SU-DHL-6 (cell line): ENCODE data around the gene RPGRIP1.
"Not testable (repeated sequence)": the region's sequence is repeated elsewhere in the genome, so short reads cannot be mapped to it uniquely, and the experiment has no call there.

ENCODE experiments used
- H2AFZ ChIP-seq: fragments of 200-600 bp; sonication (generic); 2 replicates; pipeline ENCODE4 v1.6.1; 2014; ENCODE audit warnings: low read depth, mild to moderate bottlenecking, moderate library complexity, mixed read lengths, antibody characterized with exemption, low read length; ENCODE audit not compliant: severe bottlenecking
- H3F3A ChIP-seq: fragments of 200-600 bp; shearing (Covaris generic); 2 replicates; pipeline ENCODE4 v1.6.0; 2016; ENCODE audit warnings: antibody characterized with exemption, mild to moderate bottlenecking; ENCODE audit not compliant: insufficient read depth
- H3K27ac ChIP-seq: fragments of 200-600 bp; sonication (generic); 2 replicates; pipeline ENCODE4 v1.5.1; 2016; ENCODE audit warnings: low read depth, mild to moderate bottlenecking, low read length, moderate library complexity, mixed read lengths
- H3K27me3 ChIP-seq: fragments of 200-600 bp; sonication (generic), shearing (Covaris generic); 2 replicates; pipeline ENCODE4 v1.6.0; 2014; ENCODE audit warnings: mild to moderate bottlenecking, low read length
- H3K36me3 ChIP-seq: fragments of 200-600 bp; sonication (generic); 2 replicates; pipeline ENCODE4 v1.6.1; 2014; ENCODE audit warnings: mild to moderate bottlenecking, low read length, mixed read lengths
- H3K4me2 ChIP-seq: fragments of 300-600, 200-600 bp; shearing (Covaris generic), sonication (generic); 2 replicates; pipeline ENCODE4 v1.6.0; 2014; ENCODE audit warnings: low read length, low read depth, mild to moderate bottlenecking; ENCODE audit not compliant: poor library complexity, severe bottlenecking
- H3K4me3 ChIP-seq: fragments of 200-600 bp; sonication (generic); 2 replicates; pipeline ENCODE4 v1.5.1; 2014; ENCODE audit warnings: antibody characterized with exemption, low read length, mild to moderate bottlenecking, mixed read lengths; ENCODE audit not compliant: insufficient read depth, poor library complexity, severe bottlenecking
- H3K79me2 ChIP-seq: fragments of 200-600 bp; sonication (generic); 2 replicates; pipeline ENCODE4 v1.6.1; 2014; ENCODE audit warnings: mild to moderate bottlenecking, low read length, moderate library complexity; ENCODE audit not compliant: insufficient read depth
- H3K9ac ChIP-seq: fragments of 200-600 bp; sonication (generic); 2 replicates; pipeline ENCODE4 v1.7.0; 2014; ENCODE audit warnings: mild to moderate bottlenecking, low read length
- H3K9me2 ChIP-seq: fragments of 200-600 bp; sonication (generic); replicated peaks from 2 replicates; pipeline ENCODE4 v1.6.1; 2014; ENCODE audit warnings: low read length; ENCODE audit not compliant: insufficient read depth
- H3K9me3 ChIP-seq: fragments of 200-600 bp; sonication (generic); 2 replicates; pipeline ENCODE4 v1.6.1; 2014; ENCODE audit warnings: low read length, mixed read lengths; ENCODE audit not compliant: insufficient read depth
- H4K20me1 ChIP-seq: fragments of 200-600 bp; sonication (generic); 2 replicates; pipeline ENCODE4 v1.6.1; 2014; ENCODE audit warnings: low read depth, mild to moderate bottlenecking, antibody characterized with exemption, low read length, moderate library complexity, mixed read lengths
- CTCF ChIP-seq: fragments of 200-600 bp; sonication (generic); IDR thresholded peaks from one replicate; pipeline ENCODE4 v1.5.1; 2017; ENCODE audit warnings: antibody characterized with exemption, mild to moderate bottlenecking, low read length, moderate library complexity; ENCODE audit not compliant: insufficient read depth, poor library complexity, severe bottlenecking
- EZH2phosphoT487 ChIP-seq: fragments of 200-600 bp; sonication (generic), shearing (Covaris generic); conservative IDR thresholded peaks from 2 replicates; pipeline ENCODE4 v1.6.1; 2018; ENCODE audit warnings: mild to moderate bottlenecking, antibody characterized with exemption, low read length, moderate library complexity, mixed read lengths

RPGRIP1 gene

DNA sequence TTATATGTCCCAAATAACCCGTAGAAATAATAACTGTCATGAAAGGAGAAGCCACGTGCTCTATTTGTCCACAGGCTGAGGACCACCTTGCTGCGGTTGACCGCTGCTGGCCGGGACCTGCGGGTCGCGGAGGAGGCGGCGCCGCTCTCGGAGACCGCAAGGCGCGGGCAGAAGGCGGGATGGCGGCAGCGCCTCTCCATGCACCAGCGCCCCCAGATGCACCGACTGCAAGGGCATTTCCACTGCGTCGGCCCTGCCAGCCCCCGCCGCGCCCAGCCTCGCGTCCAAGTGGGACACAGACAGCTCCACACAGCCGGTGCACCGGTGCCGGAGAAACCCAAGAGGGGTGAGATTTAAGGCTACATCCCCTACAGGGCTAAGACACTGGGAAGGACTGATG lies 21.0 kb downstream of the RPGRIP1 start:
- TF ChIP-seq EZH2phosphoT487 (no peak), CTCF (no peak)
- Histone ChIP-seq H3K36me3 (no peaks in the 10 kb centered on the region), H2AFZ (peak overlapping the region; percentile 77), H4K20me1 (no peaks in the 10 kb centered on the region), H3K27ac (no peak overlapping the region), H3K4me3 (no peak overlapping the region), H3K9me2 (no peaks in the 10 kb centered on the region), H3K79me2 (no peaks in the 10 kb centered on the region), H3K9me3 (no peaks in the 10 kb centered on the region), H3K27me3 (no peaks in the 10 kb centered on the region), H3K4me2 (peak overlapping the region; percentile 52), H3K9ac (peak overlapping the region; percentile 32), H3F3A (no peaks in the 10 kb centered on the region; the same call in 1 of the 2 replicates)

GRCh38 chr14:21302013-21302835 lies 22.3 kb downstream of the RPGRIP1 start:
- H2AFZ ChIP-seq = no peak overlapping the region
- no peak for TF ChIP-seq CTCF
- no peak for TF ChIP-seq EZH2phosphoT487
- H3K9ac ChIP-seq = no peak overlapping the region
- H4K20me1 ChIP-seq = no peaks in the 10 kb centered on the region
- no peak overlapping the region for H3K27ac ChIP-seq
- no peaks in the 10 kb centered on the region for H3K9me3 ChIP-seq
- peaks cover 2% of the 10 kb centered on the region; the same call in 1 of the 2 replicates for H3F3A ChIP-seq
- no peaks in the 10 kb centered on the region for H3K27me3 ChIP-seq
- no peak overlapping the region for H3K4me2 ChIP-seq
- H3K79me2 ChIP-seq = no peaks in the 10 kb centered on the region
- H3K36me3 ChIP-seq = no peaks in the 10 kb centered on the region
- H3K9me2 ChIP-seq = no peaks in the 10 kb centered on the region
- H3K4me3 ChIP-seq = no peak overlapping the region

DNA sequence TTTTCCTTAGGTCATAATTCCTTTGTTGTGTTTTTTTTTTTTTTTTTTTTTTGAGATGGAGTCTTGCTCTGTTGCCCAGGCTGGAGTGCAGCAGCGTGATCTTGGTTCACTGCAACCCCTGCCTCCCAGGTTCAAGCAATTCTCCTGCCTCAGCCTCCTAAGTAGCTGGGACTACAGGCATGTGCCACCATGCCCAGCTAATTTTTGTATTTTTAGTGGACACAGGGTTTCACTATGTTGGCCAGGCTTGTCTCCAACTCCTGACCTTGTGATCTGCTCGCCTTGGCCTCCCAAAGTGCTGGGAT lies 22.9 kb downstream of the RPGRIP1 start:
- H3K79me2 ChIP-seq, H4K20me1 ChIP-seq, H3K9me2 ChIP-seq, H3K9me3 ChIP-seq, H3K27me3 ChIP-seq, H3K36me3 ChIP-seq, H3F3A ChIP-seq, H3K4me2 ChIP-seq, H3K4me3 ChIP-seq, H3K27ac ChIP-seq, H2AFZ ChIP-seq, H3K9ac ChIP-seq: not testable (repeated sequence)

GRCh38 chr14:21307637-21308036 lies 27.8 kb downstream of the RPGRIP1 start:
- Histone ChIP-seq H3K9ac (no peak overlapping the region), H3K79me2 (no peaks in the 10 kb centered on the region), H3K9me2 (no peaks in the 10 kb centered on the region), H3K4me2 (peak overlapping the region; percentile 61), H3K27ac (no peak overlapping the region), H4K20me1 (no peaks in the 10 kb centered on the region), H3K36me3 (no peaks in the 10 kb centered on the region), H3K27me3 (no peaks in the 10 kb centered on the region; the same call in 1 of the 2 replicates), H3K9me3 (no peaks in the 10 kb centered on the region), H3K4me3 (no peak overlapping the region), H3F3A (peaks cover 21% of the 10 kb centered on the region; the same call in 1 of the 2 replicates), H2AFZ (no peak overlapping the region)
- TF ChIP-seq EZH2phosphoT487 (no peak), CTCF (no peak)
